HCT116 (cell line): ENCODE data around the gene OXGR1. TPM values are rescaled to one million over a fixed set of nuclear protein-coding genes. Genes with fewer than 3 reads are reported as not detected.

Source experiments
- ATAC-seq: fragments of 200-7000 bp; cut with Tn5 transposase; 2 replicates; pipeline ENCODE4 v1.9.1; 2020; ENCODE audit warnings: mild to moderate bottlenecking, moderate library complexity
- BruUV-seq: library from RNA; stranded (reverse); fragments of 400-500 nt; replicated peaks from 2 replicates; lab custom pipeline; 2021; lab: Mats Ljungman, UMichigan
- CTCF ChIA-PET: fragments of 300-600 bp; sonication (Branson Sonifier 250); formaldehyde crosslinking; loops from one replicate; lab custom pipeline; 2021; ENCODE audit warnings: antibody characterized with exemption; lab: Charles Lee
- POLR2A ChIA-PET: fragments of 300-600, 350-600 bp; sonication (Branson Sonifier 250); formaldehyde crosslinking; loops from one replicate; lab custom pipeline; 2021; ENCODE audit warnings: antibody characterized with exemption; lab: Charles Lee
- RAD21 ChIA-PET, 2 experiments: fragments of 300-600 bp; sonication (Branson Sonifier 250); formaldehyde crosslinking; loops; one replicate each; lab custom pipeline; 2023; ENCODE audit warnings: low total read pairs in 2 of 2; ENCODE audit not compliant: uncharacterized antibody in 2 of 2, unreplicated experiment in 2 of 2, low non-redundant PET in 1 of 2; lab: Charles Lee
- DNase-seq: peaks from one replicate; pipeline ENCODE4 v3.0.0-alpha.2; 2010; ENCODE audit warnings: low read depth, low spot score
- H2AFZ ChIP-seq: fragments of 200-600 bp; shearing (Covaris generic), sonication (generic); 2 replicates; pipeline ENCODE4 v1.6.1; 2017; ENCODE audit warnings: low read depth, mixed run types, mixed read lengths, antibody characterized with exemption, low read length; ENCODE audit not compliant: poor library complexity, severe bottlenecking
- H3K27ac ChIP-seq: 2 replicates; pipeline ENCODE4 v1.5.1; 2012; ENCODE audit warnings: low read depth, low read length
- H3K27me3 ChIP-seq: fragments of 200-600 bp; sonication (generic); 2 replicates; pipeline ENCODE4 v1.6.1; 2016; ENCODE audit warnings: mixed run types, low read length, mixed read lengths; ENCODE audit not compliant: insufficient read depth
- H3K36me3 ChIP-seq, 2 experiments: fragments of 200-500 bp in 1 of 2; fragments of 200-600 bp in 1 of 2; sonication (Bioruptor generic) in 1 of 2; sonication (generic) in 1 of 2; 2 replicates each; pipeline versions ENCODE4 v1.5.1 to v1.6.1; 2014 to 2016; ENCODE audit warnings: low read length in 2 of 2, inconsistent platforms in 1 of 2, mixed read lengths in 1 of 2, mixed run types in 1 of 2; ENCODE audit not compliant: insufficient read depth in 2 of 2, control insufficient read depth in 1 of 2
- H3K4me1 ChIP-seq, 2 experiments: fragments of 200-600 bp in 1 of 2; sonication (generic) in 1 of 2; 2 replicates each; pipeline versions ENCODE4 v1.5.1 to v1.6.1; 2012 to 2017; ENCODE audit warnings: low read length in 2 of 2, inconsistent platforms in 1 of 2, mild to moderate bottlenecking in 1 of 2, mixed read lengths in 1 of 2, mixed run types in 1 of 2, moderate library complexity in 1 of 2; ENCODE audit not compliant: insufficient read depth in 2 of 2, control insufficient read depth in 1 of 2
- H3K4me2 ChIP-seq: fragments of 200-600 bp; sonication (generic); 2 replicates; pipeline ENCODE4 v1.6.1; 2017; ENCODE audit warnings: mixed run types, low read length, mixed read lengths
- H3K4me3 ChIP-seq, 2 experiments: fragments of 200-600 bp in 1 of 2; sonication (generic) in 1 of 2; replicated peaks in 1 of 2; 2 replicates each; pipeline ENCODE4 v1.5.1; 2011 to 2016; ENCODE audit warnings: low read length in 2 of 2, control low read depth in 1 of 2, low read depth in 1 of 2, mild to moderate bottlenecking in 1 of 2, mixed read lengths in 1 of 2, mixed run types in 1 of 2
- H3K79me2 ChIP-seq: fragments of 200-600 bp; sonication (generic); 2 replicates; pipeline ENCODE4 v1.6.1; 2017; ENCODE audit warnings: mild to moderate bottlenecking, mixed run types, low read length, moderate library complexity, mixed read lengths; ENCODE audit not compliant: insufficient read depth
- H3K9ac ChIP-seq: fragments of 200-600 bp; sonication (generic); 2 replicates; pipeline ENCODE4 v1.6.1; 2016; ENCODE audit warnings: low read length, mixed read lengths
- H3K9me2 ChIP-seq: fragments of 200-600 bp; sonication (generic), shearing (Covaris generic); 2 replicates; pipeline ENCODE4 v1.6.1; 2017; ENCODE audit warnings: mixed run types, mild to moderate bottlenecking, moderate library complexity; ENCODE audit not compliant: insufficient read depth
- H3K9me3 ChIP-seq, 2 experiments: fragments of 200-500 bp in 1 of 2; fragments of 200-600 bp in 1 of 2; sonication (Bioruptor generic) in 1 of 2; sonication (generic) in 1 of 2; 2 replicates each; pipeline ENCODE4 v1.6.1; 2014 to 2017; ENCODE audit warnings: low read length in 2 of 2, mixed read lengths in 2 of 2, inconsistent platforms in 1 of 2, low read depth in 1 of 2, mild to moderate bottlenecking in 1 of 2, mixed run types in 1 of 2, moderate library complexity in 1 of 2; ENCODE audit not compliant: control insufficient read depth in 1 of 2, insufficient read depth in 1 of 2
- H4K20me1 ChIP-seq: fragments of 200-600 bp; sonication (generic), shearing (Covaris generic); 2 replicates; pipeline ENCODE4 v1.6.1; 2017; ENCODE audit warnings: mixed run types, mild to moderate bottlenecking, moderate library complexity; ENCODE audit not compliant: insufficient read depth
- CBX3 ChIP-seq: IDR thresholded peaks from 2 replicates; pipeline ENCODE4 v1.6.1; 2012; ENCODE audit warnings: low read depth
- CEBPB ChIP-seq: IDR thresholded peaks from 2 replicates; pipeline ENCODE4 v1.6.1; 2012; ENCODE audit warnings: low read depth
- ELF1 ChIP-seq: IDR thresholded peaks from 2 replicates; pipeline ENCODE4 v1.6.1; 2012; ENCODE audit warnings: low read depth, borderline replicate concordance
- EZH2 ChIP-seq: fragments of 200-600 bp; sonication (generic); IDR thresholded peaks from 2 replicates; pipeline ENCODE4 v1.6.1; 2017; ENCODE audit warnings: antibody characterized with exemption, mixed run types
- EZH2phosphoT487 ChIP-seq: fragments of 200-600 bp; IDR thresholded peaks from 2 replicates; pipeline ENCODE4 v1.6.1; 2018; ENCODE audit warnings: antibody characterized with exemption, borderline replicate concordance
- POLR2A ChIP-seq: IDR thresholded peaks from 2 replicates; pipeline ENCODE4 v1.7.0; 2011; ENCODE audit warnings: borderline replicate concordance; ENCODE audit not compliant: insufficient read depth, insufficient read length; ENCODE audit errors: extremely low read depth
- POLR2AphosphoS5 ChIP-seq: IDR thresholded peaks from 2 replicates; pipeline ENCODE4 v1.6.1; 2011; ENCODE audit warnings: mild to moderate bottlenecking, low read depth, low read length, moderate library complexity
- SP1 ChIP-seq: IDR thresholded peaks from 2 replicates; pipeline ENCODE4 v1.6.1; 2012; ENCODE audit warnings: low read depth
- SRF ChIP-seq: IDR thresholded peaks from 2 replicates; pipeline ENCODE4 v1.6.1; 2012; ENCODE audit warnings: low read depth
- YY1 ChIP-seq: IDR thresholded peaks from 2 replicates; pipeline ENCODE4 v1.6.1; 2011; ENCODE audit warnings: low read length, low read depth, moderate library complexity, mild to moderate bottlenecking; ENCODE audit not compliant: insufficient replicate concordance; ENCODE audit errors: extremely low read depth
- ZFX ChIP-seq: fragments of 450-650 bp; IDR thresholded peaks from 2 replicates; pipeline ENCODE4 v1.6.1; 2017
- ZNF274 ChIP-seq: fragments of 200-500 bp; sonication (Bioruptor generic); IDR thresholded peaks from 2 replicates; pipeline ENCODE4 v1.6.1; 2014; ENCODE audit warnings: mild to moderate bottlenecking, low read depth, low read length, inconsistent platforms
- intact Hi-C: fragments of 100-400 bp; cut with micrococcal nuclease; formaldehyde crosslinking; loops from 2 replicates; pipeline ENCODE4 v1.10.0; 2022
- total RNA-seq: library from RNA; stranded (reverse); gene quantifications from one replicate; pipeline ENCODE4 v1.2.1, GENCODE V29; 2021; ENCODE audit not compliant: unreplicated experiment
- TF ChIP-seq, protein P1 (sequence below): IDR thresholded peaks from 2 replicates; pipeline ENCODE4 v1.6.1; 2011; ENCODE audit warnings: mild to moderate bottlenecking, low read length, moderate library complexity; ENCODE audit not compliant: insufficient replicate concordance; ENCODE audit errors: extremely low read depth
- TF ChIP-seq, protein P2 (sequence below): IDR thresholded peaks from 2 replicates; pipeline ENCODE4 v1.6.1; 2012
- TF ChIP-seq, protein P3 (sequence below), 3 experiments: fragments of 200-600 bp in 1 of 3; sonication (generic) in 1 of 3; IDR thresholded peaks in 2 of 3; conservative IDR thresholded peaks in 1 of 3; 2 replicates each; pipeline ENCODE4 v1.5.1; 2012 to 2017; ENCODE audit warnings: low read depth in 2 of 3, low read length in 2 of 3, antibody characterized with exemption in 1 of 3, borderline replicate concordance in 1 of 3, control low read depth in 1 of 3, mild to moderate bottlenecking in 1 of 3, mixed read lengths in 1 of 3, mixed run types in 1 of 3, moderate library complexity in 1 of 3; ENCODE audit not compliant: insufficient read depth in 1 of 3

The OXGR1 gene
- total RNA-seq, 1 experiment from 2014 or later: not detected

DNA sequence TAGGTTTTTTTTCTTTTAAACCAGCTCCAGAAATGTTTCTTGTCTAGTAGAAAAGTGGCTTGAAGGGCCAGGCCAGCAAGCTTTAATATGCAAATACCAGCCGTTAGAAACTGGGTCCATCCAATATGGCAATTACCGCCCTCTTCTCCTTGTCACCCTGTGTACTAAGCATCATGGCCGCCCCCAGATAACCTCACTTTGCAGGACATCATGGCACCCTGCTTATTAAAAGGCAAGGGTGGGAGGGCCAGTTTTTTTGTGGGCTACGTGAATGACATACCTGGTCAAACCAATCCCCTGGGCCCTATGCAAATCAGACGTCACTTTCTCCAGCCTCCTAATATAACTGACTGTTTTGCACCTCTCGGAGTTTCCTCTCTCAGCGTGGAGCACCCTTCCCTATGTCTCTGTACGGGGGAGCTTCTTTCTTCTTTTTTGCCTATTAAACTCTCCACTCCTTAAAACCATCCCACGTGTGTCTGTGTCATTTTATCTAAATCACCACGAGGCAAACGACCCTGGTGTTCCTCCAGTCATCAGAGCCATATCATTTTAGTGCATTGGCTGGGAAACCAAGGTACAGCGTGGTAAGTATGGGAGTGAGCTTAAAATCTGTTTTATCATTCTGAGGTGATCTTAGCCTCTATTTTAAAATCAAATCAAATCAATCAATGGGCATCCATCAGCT, 27.7 kb downstream of the OXGR1 start:
- RAD21 ChIA-PET: interaction anchor here (0.6 to 1.7 kb wide), 4 partner anchors 148 to 1777 kb away, joined by 3 to 4 read pairs (median 4); no protein-coding TSS in a partner anchor
- Histone ChIP-seq H4K20me1 (no peaks in the 10 kb centered on the region), H3K36me3 (no peaks in the 10 kb centered on the region), H3K9ac (no peak overlapping the region), H3K9me3 (no peaks in the 10 kb centered on the region), H3K79me2 (no peaks in the 10 kb centered on the region), H3K27me3 (no peaks in the 10 kb centered on the region)
- BruUV-seq: no TSS peak
- intact Hi-C loops: loop anchor here (2.0 to 10.0 kb wide), 4 partner anchors 946 to 1562 kb away; no protein-coding TSS in a partner anchor
- peak; percentile 22 for ATAC-seq
- CTCF ChIA-PET: interaction anchor here (0.9 to 2.8 kb wide), 23 partner anchors 9 to 1777 kb away, joined by 3 to 37 read pairs (median 7); no protein-coding TSS in a partner anchor
- no peak for TF ChIP-seq EZH2phosphoT487
- TF ChIP-seq EZH2: no peak
- TF ChIP-seq CBX3: no peak
- TF ChIP-seq SP1: no peak
- TF ChIP-seq SRF: no peak
- TF ChIP-seq POLR2AphosphoS5: no peak
- TF ChIP-seq, protein P1, sequence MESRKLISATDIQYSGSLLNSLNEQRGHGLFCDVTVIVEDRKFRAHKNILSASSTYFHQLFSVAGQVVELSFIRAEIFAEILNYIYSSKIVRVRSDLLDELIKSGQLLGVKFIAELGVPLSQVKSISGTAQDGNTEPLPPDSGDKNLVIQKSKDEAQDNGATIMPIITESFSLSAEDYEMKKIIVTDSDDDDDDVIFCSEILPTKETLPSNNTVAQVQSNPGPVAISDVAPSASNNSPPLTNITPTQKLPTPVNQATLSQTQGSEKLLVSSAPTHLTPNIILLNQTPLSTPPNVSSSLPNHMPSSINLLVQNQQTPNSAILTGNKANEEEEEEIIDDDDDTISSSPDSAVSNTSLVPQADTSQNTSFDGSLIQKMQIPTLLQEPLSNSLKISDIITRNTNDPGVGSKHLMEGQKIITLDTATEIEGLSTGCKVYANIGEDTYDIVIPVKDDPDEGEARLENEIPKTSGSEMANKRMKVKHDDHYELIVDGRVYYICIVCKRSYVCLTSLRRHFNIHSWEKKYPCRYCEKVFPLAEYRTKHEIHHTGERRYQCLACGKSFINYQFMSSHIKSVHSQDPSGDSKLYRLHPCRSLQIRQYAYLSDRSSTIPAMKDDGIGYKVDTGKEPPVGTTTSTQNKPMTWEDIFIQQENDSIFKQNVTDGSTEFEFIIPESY: no peak
- no peak for TF ChIP-seq CEBPB
- TF ChIP-seq, protein P2, sequence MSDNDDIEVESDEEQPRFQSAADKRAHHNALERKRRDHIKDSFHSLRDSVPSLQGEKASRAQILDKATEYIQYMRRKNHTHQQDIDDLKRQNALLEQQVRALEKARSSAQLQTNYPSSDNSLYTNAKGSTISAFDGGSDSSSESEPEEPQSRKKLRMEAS: no peak
- no peak for TF ChIP-seq ELF1
- TF ChIP-seq ZNF274: no peak
- no peak for TF ChIP-seq POLR2A
- TF ChIP-seq, protein P3, sequence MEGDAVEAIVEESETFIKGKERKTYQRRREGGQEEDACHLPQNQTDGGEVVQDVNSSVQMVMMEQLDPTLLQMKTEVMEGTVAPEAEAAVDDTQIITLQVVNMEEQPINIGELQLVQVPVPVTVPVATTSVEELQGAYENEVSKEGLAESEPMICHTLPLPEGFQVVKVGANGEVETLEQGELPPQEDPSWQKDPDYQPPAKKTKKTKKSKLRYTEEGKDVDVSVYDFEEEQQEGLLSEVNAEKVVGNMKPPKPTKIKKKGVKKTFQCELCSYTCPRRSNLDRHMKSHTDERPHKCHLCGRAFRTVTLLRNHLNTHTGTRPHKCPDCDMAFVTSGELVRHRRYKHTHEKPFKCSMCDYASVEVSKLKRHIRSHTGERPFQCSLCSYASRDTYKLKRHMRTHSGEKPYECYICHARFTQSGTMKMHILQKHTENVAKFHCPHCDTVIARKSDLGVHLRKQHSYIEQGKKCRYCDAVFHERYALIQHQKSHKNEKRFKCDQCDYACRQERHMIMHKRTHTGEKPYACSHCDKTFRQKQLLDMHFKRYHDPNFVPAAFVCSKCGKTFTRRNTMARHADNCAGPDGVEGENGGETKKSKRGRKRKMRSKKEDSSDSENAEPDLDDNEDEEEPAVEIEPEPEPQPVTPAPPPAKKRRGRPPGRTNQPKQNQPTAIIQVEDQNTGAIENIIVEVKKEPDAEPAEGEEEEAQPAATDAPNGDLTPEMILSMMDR (IDR thresholded peaks at IDR 0.05 in 2 of 3, conservative IDR thresholded peaks at IDR 0.05 in 1 of 3; ENCODE audit: borderline replicate concordance in 1 of 3, insufficient read depth in 1 of 3, low read depth in 2 of 3, low read length in 2 of 3): no peak
- TF ChIP-seq YY1: no peak
- no peak for TF ChIP-seq ZFX
- TF ChIP-seq, all 23 proteins: peak for 0
- no peak for DNase-seq
- H3K9me2 ChIP-seq: no peaks in the 10 kb centered on the region
- peaks cover 2 to 9% of the 10 kb centered on the region in 2 experiments; a peak in 2 of 4 replicates for H3K4me1 ChIP-seq
- POLR2A ChIA-PET: interaction anchor here (0.9 to 1.5 kb wide), 5 partner anchors 8 to 913 kb away, joined by 3 to 6 read pairs (median 4); partner anchors contain the start of gene UGGT2
- no peak overlapping the region for H3K27ac ChIP-seq
- peak overlapping the region; percentile 73 for H3K4me2 ChIP-seq
- peak overlapping the region; percentile 83 for H2AFZ ChIP-seq
- peak overlapping the region in 1 of 2 experiments; percentile 47; a peak in 1 of 4 replicates for H3K4me3 ChIP-seq
